ENCODE results near the gene ERC1.

DNA sequence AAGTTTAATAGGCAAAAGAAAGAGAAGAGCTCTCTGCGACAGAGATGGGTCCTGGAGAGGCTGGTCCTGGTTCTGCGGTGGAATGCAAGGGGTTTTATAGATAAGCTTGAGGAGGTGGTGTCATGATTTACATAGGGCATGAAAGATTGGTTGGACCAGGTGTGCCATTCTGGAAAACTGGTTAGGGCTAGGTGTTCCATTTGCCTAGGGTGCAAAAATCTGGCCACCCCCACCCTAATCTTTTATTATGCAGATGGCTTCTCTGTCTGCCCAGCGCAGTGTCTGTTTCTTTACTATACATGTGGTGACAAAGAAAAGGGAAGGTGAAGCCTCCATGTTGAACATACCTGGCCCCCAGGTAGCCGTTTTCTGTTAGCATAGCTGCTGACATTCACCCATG lies 65.4 kb downstream of the ERC1 start:
- no peak for TF ChIP-seq POLR2A (IDR thresholded peaks at IDR 0.05; ENCODE audit: low read depth, low read length)
- no peak for TF ChIP-seq POLR2AphosphoS5 (IDR thresholded peaks at IDR 0.05; ENCODE audit: low read depth, low read length)
- TF ChIP-seq TAF1 (IDR thresholded peaks at IDR 0.05; ENCODE audit: low read depth, low read length) = no peak
- TF ChIP-seq SPI1 (IDR thresholded peaks at IDR 0.05; ENCODE audit: low read depth, low read length) = no peak
- no peak for TF ChIP-seq POU2F2 (IDR thresholded peaks at IDR 0.05; ENCODE audit: low read depth, low read length)
- no peak for TF ChIP-seq PAX5 (IDR thresholded peaks at IDR 0.05; ENCODE audit: insufficient read depth, low read length, severe bottlenecking)
